Tibial nerve (tissue), 4 donors: ENCODE measurements around the gene IZUMO4.

Source experiments
- EP300 ChIP-seq, 2 donors: sonication (generic); formaldehyde crosslinking; IDR thresholded peaks; one replicate each; pipeline ENCODE4 v1.6.1; 2017; ENCODE audit warnings: antibody characterized with exemption in 2 of 2, mild to moderate bottlenecking in 1 of 2
- POLR2A ChIP-seq, 2 donors: fragments of 450-650 bp; IDR thresholded peaks; one replicate each; pipeline ENCODE4 v1.6.1; 2017; ENCODE audit warnings: antibody characterized with exemption in 2 of 2, mild to moderate bottlenecking in 2 of 2, moderate library complexity in 2 of 2
- TF ChIP-seq, protein P1 (sequence below), 5 experiments: fragments of 200-600 bp in 3 of 5; fragments of 450-650 bp in 2 of 5; sonication (generic) in 3 of 5; IDR thresholded peaks; one replicate each; pipeline ENCODE4 v1.5.1; 2016 to 2019; ENCODE audit warnings: antibody characterized with exemption in 5 of 5, mild to moderate bottlenecking in 3 of 5, moderate library complexity in 2 of 5

DNA sequence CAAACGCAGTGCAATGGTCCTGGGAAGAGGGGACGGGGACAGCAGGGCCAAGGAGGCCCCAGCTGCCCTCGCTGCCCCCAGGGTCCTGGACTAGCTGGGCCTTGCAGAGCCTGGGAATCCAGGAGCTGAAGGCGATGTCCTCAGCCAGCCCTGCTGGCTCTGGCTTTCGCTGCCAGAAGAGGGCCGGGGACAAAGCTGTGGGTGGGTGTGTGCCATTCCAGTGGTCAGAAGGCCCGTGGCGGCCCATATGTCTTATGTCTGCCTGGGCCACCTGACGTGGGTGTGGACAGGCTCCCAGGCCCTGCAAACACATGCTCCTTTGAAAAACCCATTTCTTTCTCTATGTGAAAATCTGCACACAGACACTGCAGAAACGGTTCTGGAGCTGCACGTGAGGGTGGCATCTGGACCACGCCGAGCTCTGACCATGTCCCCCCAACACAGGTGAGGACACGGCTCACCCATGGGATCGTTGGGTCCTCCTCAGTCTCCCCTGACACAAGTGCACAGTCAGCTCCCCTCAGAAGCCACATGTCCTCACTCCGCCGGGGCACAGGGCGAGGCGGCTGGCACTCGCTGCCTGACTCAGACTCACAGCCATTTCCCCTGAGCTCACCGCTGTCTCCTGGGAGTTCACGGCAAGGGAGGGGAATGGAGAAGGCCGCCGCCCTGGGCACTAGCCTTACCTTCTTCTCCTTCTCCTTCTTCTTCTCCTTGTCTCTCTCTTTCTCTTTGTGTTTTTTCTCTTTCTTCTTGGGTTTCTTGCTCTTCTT lies 16.9 kb downstream of the IZUMO4 start:
- no peak for TF ChIP-seq POLR2A (IDR thresholded peaks at IDR 0.05)
- TF ChIP-seq, protein P1, sequence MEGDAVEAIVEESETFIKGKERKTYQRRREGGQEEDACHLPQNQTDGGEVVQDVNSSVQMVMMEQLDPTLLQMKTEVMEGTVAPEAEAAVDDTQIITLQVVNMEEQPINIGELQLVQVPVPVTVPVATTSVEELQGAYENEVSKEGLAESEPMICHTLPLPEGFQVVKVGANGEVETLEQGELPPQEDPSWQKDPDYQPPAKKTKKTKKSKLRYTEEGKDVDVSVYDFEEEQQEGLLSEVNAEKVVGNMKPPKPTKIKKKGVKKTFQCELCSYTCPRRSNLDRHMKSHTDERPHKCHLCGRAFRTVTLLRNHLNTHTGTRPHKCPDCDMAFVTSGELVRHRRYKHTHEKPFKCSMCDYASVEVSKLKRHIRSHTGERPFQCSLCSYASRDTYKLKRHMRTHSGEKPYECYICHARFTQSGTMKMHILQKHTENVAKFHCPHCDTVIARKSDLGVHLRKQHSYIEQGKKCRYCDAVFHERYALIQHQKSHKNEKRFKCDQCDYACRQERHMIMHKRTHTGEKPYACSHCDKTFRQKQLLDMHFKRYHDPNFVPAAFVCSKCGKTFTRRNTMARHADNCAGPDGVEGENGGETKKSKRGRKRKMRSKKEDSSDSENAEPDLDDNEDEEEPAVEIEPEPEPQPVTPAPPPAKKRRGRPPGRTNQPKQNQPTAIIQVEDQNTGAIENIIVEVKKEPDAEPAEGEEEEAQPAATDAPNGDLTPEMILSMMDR (IDR thresholded peaks at IDR 0.05) = no peak
- TF ChIP-seq EP300 (IDR thresholded peaks at IDR 0.05) = peak in 1 of 2 donors; percentile 11
